UCSD-AML1 (cell line): ENCODE results near the gene SLC7A10.

Experiments used
- DNase-seq: peaks from one replicate; lab custom pipeline; 2025; ENCODE audit not compliant: unreplicated experiment; lab: John Stamatoyannopoulos, UW

Gene SLC7A10

GRCh38 chr19:33225458-33225926 is at the start of gene SLC7A10:
SLC7A10 (minus strand) TSS chr19:33225850; CDS start chr19:33225703, 147 bp downstream.
- DNase-seq, result no peak

GRCh38 chr19:33274663-33275558 is 49.3 kb upstream of the SLC7A10 start:
- DNase-seq, result no peak

- peak; percentile 66 for DNase-seq
These were observed 48.4 kb upstream of the SLC7A10 start for GRCh38 chr19:33273881-33274662.

GRCh38 chr19:33273065-33273736 is 47.6 kb upstream of the SLC7A10 start:
- DNase-seq, result no peak

- no peak for DNase-seq
These were observed 45.8 kb upstream of the SLC7A10 start for GRCh38 chr19:33271246-33272021.

- no peak for DNase-seq
These were observed 45.1 kb upstream of the SLC7A10 start for GRCh38 chr19:33270769-33271168.

- no peak for DNase-seq
These were observed 43.4 kb upstream of the SLC7A10 start for GRCh38 chr19:33269016-33269415.

- DNase-seq, result peak; percentile 48
These were observed 42.7 kb upstream of the SLC7A10 start for GRCh38 chr19:33268162-33268991.

GRCh38 chr19:33267706-33268105 is 42.1 kb upstream of the SLC7A10 start:
- DNase-seq, result no peak

GRCh38 chr19:33266974-33267484 is 41.4 kb upstream of the SLC7A10 start:
- DNase-seq, result no peak

GRCh38 chr19:33264881-33265445 is 39.3 kb upstream of the SLC7A10 start:
- DNase-seq, result no peak

- no peak for DNase-seq
These were observed 37.8 kb upstream of the SLC7A10 start for GRCh38 chr19:33263325-33264023.

GRCh38 chr19:33261511-33262189 is 36.0 kb upstream of the SLC7A10 start:
- DNase-seq, result peak; percentile 70

GRCh38 chr19:33260628-33261418 is 35.2 kb upstream of the SLC7A10 start:
- peak; percentile 87 for DNase-seq

GRCh38 chr19:33259539-33259938 is 33.9 kb upstream of the SLC7A10 start:
- peak; percentile 61 for DNase-seq

GRCh38 chr19:33257828-33258227 is 32.2 kb upstream of the SLC7A10 start:
- DNase-seq, result no peak

GRCh38 chr19:33256261-33256660 is 30.6 kb upstream of the SLC7A10 start:
- no peak for DNase-seq
